Common myeloid progenitor, CD34-positive (primary cell): ENCODE results near the gene VAPA.
"Not testable (repeated sequence)": the region's sequence is repeated elsewhere in the genome, so short reads cannot be mapped to it uniquely, and the experiment has no call there.

Source experiments
- CTCF ChIA-PET: fragments of 350-600 bp; sonication (Branson Sonifier 250); formaldehyde crosslinking; loops from one replicate; lab custom pipeline; 2021; ENCODE audit warnings: antibody characterized with exemption; lab: Charles Lee
- POLR2A ChIA-PET: fragments of 350-600 bp; sonication (Branson Sonifier 250); formaldehyde crosslinking; loops from one replicate; lab custom pipeline; 2021; ENCODE audit warnings: antibody characterized with exemption; lab: Charles Lee
- DNase-seq, 3 donors: peaks; one replicate each; pipeline versions ENCODE4 v3.0.0 to v3.0.0-alpha.2; 2013
- H3K27ac ChIP-seq, 2 experiments: 1 replicate in 1 of 2; 2 replicates in 1 of 2; pipeline ENCODE4 v1.7.0; 2013; ENCODE audit warnings: inconsistent platforms in 2 of 2, low read length in 2 of 2, mild to moderate bottlenecking in 2 of 2, low read depth in 1 of 2, moderate library complexity in 1 of 2; ENCODE audit not compliant: severe bottlenecking in 2 of 2, insufficient read depth in 1 of 2, poor library complexity in 1 of 2
- H3K27me3 ChIP-seq, 5 experiments: replicated peaks in 2 of 5; 1 replicate in 3 of 5; 2 replicates in 2 of 5; pipeline versions ENCODE4 v1.6.1 to v1.7.0; 2013; ENCODE audit warnings: low read length in 4 of 5, mild to moderate bottlenecking in 2 of 5, moderate library complexity in 2 of 5, inconsistent platforms in 1 of 5; ENCODE audit not compliant: insufficient read depth in 5 of 5, control insufficient read depth in 4 of 5
- H3K36me3 ChIP-seq, 4 experiments: 1 replicate in 2 of 4; 2 replicates in 2 of 4; pipeline versions ENCODE4 v1.6.1 to v1.7.0; 2013; ENCODE audit warnings: low read length in 3 of 4, control low read depth in 1 of 4, mild to moderate bottlenecking in 1 of 4; ENCODE audit not compliant: control insufficient read depth in 4 of 4, insufficient read depth in 4 of 4
- H3K4me1 ChIP-seq, 4 experiments: 1 replicate in 3 of 4; 2 replicates in 1 of 4; pipeline versions ENCODE4 v1.6.1 to v1.7.1; 2013; ENCODE audit warnings: low read length in 3 of 4, mild to moderate bottlenecking in 3 of 4, control low read depth in 1 of 4, inconsistent platforms in 1 of 4, moderate library complexity in 1 of 4; ENCODE audit not compliant: control insufficient read depth in 4 of 4, insufficient read depth in 4 of 4; ENCODE audit errors: control extremely low read depth in 1 of 4
- H3K4me3 ChIP-seq, 7 experiments: 1 replicate in 4 of 7; 2 replicates in 3 of 7; pipeline versions ENCODE4 v1.5.1 to v1.7.0; 2013; ENCODE audit warnings: mild to moderate bottlenecking in 7 of 7, low read length in 6 of 7, moderate library complexity in 6 of 7, inconsistent platforms in 2 of 7, low read depth in 2 of 7, control low read depth in 1 of 7; ENCODE audit not compliant: insufficient read depth in 4 of 7, control insufficient read depth in 1 of 7; ENCODE audit errors: extremely low read depth in 1 of 7
- H3K9me3 ChIP-seq, 5 experiments: 1 replicate in 4 of 5; 2 replicates in 1 of 5; pipeline versions ENCODE4 v1.6.1 to v1.7.1; 2013; ENCODE audit warnings: low read length in 4 of 5, mild to moderate bottlenecking in 2 of 5, inconsistent platforms in 1 of 5, low read depth in 1 of 5, moderate library complexity in 1 of 5; ENCODE audit not compliant: control insufficient read depth in 4 of 5, insufficient read depth in 2 of 5; ENCODE audit errors: control extremely low read depth in 1 of 5
- WGBS: methylation state at CpG from one replicate; pipeline ENCODE4 v1.1.5; 2013; ENCODE audit not compliant: insufficient coverage; 5-methylcytosine and 5-hydroxymethylcytosine counted together

Gene VAPA

DNA sequence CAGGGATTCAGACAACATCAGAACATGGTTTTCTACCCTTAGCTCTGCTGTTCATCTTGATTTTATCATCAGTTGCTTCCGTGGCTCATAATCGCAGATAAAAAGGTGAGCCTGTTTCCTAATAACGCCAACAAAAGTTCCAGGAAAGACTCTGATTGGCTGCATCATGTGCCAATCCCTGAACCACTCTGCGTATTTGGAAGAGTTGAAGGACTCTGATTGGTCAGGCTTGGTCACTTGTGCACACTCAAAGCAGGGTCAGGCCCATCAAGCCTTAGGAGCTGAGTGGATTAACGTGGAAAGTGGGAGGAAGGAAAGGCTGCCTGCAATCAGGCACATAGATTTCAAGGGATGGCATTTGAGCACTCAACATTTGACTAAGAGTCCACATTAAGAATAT lies 16.7 kb upstream of the VAPA start:
- CTCF ChIA-PET: interaction anchor here (2.1 kb wide), 1 partner anchor 13 kb away, joined by 5 read pairs; no protein-coding TSS in a partner anchor
- Histone ChIP-seq H3K36me3 (no peaks in the 10 kb centered on the region), H3K27ac (no peak overlapping the region), H3K4me1 (peaks cover 0 to 8% (median 0%) of the 10 kb centered on the region in 4 experiments), H3K9me3 (no peaks in the 10 kb centered on the region), H3K4me3 (no peak overlapping the region), H3K27me3 (no peaks in the 10 kb centered on the region)
- WGBS: 98% methylated on average over 5 of the region's 5 CpGs
- POLR2A ChIA-PET: no interaction called here
- no peak for DNase-seq

DNA sequence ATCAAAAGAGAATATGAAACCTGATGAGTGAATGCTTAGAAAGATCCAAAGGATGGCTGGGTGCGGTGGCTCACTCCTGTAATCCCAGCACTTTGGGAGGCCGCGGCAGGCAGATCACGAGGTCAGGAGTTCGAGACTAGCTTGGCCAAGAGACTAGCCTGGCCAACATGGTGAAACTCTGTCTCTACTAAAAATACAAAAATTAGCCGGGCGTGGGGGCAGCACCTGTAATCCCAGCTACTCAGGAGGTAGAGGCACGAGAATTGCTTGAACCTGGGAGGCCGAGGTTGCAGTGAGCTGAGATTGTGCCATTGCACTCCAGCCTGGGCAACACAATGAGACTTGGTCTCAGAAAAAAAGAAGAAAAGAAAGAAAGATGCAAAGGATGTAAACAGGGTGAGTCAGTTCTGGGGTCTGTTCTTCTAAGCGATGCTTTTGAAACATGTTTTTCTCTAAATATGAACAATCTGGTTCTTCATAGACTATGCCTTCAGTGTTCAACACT lies 16.0 kb upstream of the VAPA start:
- CTCF ChIA-PET: interaction anchor here (2.1 kb wide), 1 partner anchor 13 kb away, joined by 5 read pairs; no protein-coding TSS in a partner anchor
- H3K4me3 ChIP-seq, H3K4me1 ChIP-seq, H3K36me3 ChIP-seq, H3K9me3 ChIP-seq, POLR2A ChIA-PET, DNase-seq, H3K27me3 ChIP-seq: not testable (repeated sequence)
- peak overlapping the region in 1 of 2 experiments; percentile 78 for H3K27ac ChIP-seq
- 96% methylated on average over 7 of the region's 10 CpGs for WGBS

DNA sequence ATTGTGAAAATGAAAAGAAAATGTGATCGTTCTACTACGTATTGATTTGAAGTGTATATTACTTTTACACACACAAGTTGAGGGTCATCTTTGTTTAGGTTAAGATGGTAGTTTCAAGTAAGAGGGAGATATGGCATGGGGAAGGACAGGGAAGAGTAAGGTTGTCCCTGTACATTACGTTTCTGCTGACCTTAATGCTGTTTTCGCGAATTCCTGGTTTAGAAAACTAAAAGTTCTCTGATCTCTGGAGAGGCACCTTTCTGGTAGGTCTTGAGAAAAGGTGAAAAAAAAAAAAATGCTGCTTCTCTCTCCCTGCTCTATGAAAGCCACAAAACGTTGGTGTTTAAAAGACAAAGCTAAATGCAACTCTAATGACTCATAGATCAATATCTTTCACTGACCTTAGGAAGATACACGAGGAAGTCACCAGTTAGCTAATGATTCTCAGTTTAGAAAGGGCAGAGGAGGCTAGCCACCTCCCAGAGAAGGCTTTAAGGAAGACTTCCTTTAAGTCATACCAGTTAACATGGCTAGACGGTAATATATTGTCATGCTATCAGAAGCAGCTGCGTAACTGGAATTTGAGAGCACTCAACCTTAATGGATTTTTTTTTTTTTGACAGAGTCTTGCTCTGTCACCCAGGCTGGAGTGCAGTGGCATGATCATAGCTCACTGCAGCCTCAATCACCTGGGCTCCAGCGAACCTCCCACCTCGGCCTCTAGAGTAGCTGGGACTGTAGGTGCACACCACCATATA lies 14.8 kb upstream of the VAPA start:
- H3K9me3 ChIP-seq: no peaks in the 10 kb centered on the region
- WGBS: 98% methylated on average over 5 of the region's 11 CpGs
- CTCF ChIA-PET: interaction anchor here (1.0 to 2.1 kb wide), 2 partner anchors 15 to 57 kb away, joined by 4 to 5 read pairs; no protein-coding TSS in a partner anchor
- no peaks in the 10 kb centered on the region for H3K27me3 ChIP-seq
- no peaks in the 10 kb centered on the region for H3K36me3 ChIP-seq
- peak overlapping the region in 1 of 2 experiments; percentile 78 for H3K27ac ChIP-seq
- H3K4me1 ChIP-seq: peaks cover 0 to 8% (median 0%) of the 10 kb centered on the region in 4 experiments
- DNase-seq: peak in 2 of 3 donors; percentile 33 to 50
- POLR2A ChIA-PET: no interaction called here
- no peak overlapping the region for H3K4me3 ChIP-seq

- no CpG with 5 or more reads among the region's 1 CpG for WGBS
- H3K4me1 ChIP-seq, POLR2A ChIA-PET, H3K9me3 ChIP-seq, H3K4me3 ChIP-seq, H3K36me3 ChIP-seq, DNase-seq, H3K27me3 ChIP-seq: not testable (repeated sequence)
- H3K27ac ChIP-seq: peak overlapping the region in 1 of 2 experiments; percentile 78
- CTCF ChIA-PET: interaction anchor here (1.0 kb wide), 1 partner anchor 58 kb away, joined by 4 read pairs; no protein-coding TSS in a partner anchor
These were observed 14.3 kb upstream of the VAPA start for GRCh38 chr18:9899550-9899930.

- 100% methylated on average over 4 of the region's 7 CpGs for WGBS
- no peaks in the 10 kb centered on the region for H3K9me3 ChIP-seq
- POLR2A ChIA-PET: no interaction called here
- DNase-seq: no peak
- peaks cover 0 to 11% (median 0%) of the 10 kb centered on the region in 4 experiments for H3K4me1 ChIP-seq
- no peak overlapping the region for H3K27ac ChIP-seq
- CTCF ChIA-PET: no interaction called here
- H3K27me3 ChIP-seq: no peaks in the 10 kb centered on the region
- no peaks in the 10 kb centered on the region for H3K36me3 ChIP-seq
- H3K4me3 ChIP-seq: no peak overlapping the region
These were observed 13.1 kb upstream of the VAPA start for GRCh38 chr18:9900699-9901098.

GRCh38 chr18:9901377-9901776 lies 12.4 kb upstream of the VAPA start:
- POLR2A ChIA-PET: no interaction called here
- DNase-seq: no peak
- Histone ChIP-seq H3K9me3 (no peaks in the 10 kb centered on the region), H3K27ac (no peak overlapping the region), H3K4me3 (no peak overlapping the region), H3K27me3 (no peaks in the 10 kb centered on the region), H3K4me1 (peaks cover 0 to 17% (median 0%) of the 10 kb centered on the region in 4 experiments), H3K36me3 (no peaks in the 10 kb centered on the region)
- WGBS: no CpG with 5 or more reads among the region's 3 CpGs
- CTCF ChIA-PET: no interaction called here

GRCh38 chr18:9902264-9902663 lies 11.6 kb upstream of the VAPA start:
- H3K27ac ChIP-seq, DNase-seq, H3K4me3 ChIP-seq, CTCF ChIA-PET, H3K36me3 ChIP-seq, H3K27me3 ChIP-seq, H3K9me3 ChIP-seq, POLR2A ChIA-PET: not testable (repeated sequence)
- 87% methylated on average over 8 of the region's 14 CpGs for WGBS
- H3K4me1 ChIP-seq: peaks cover 0 to 24% (median 0%) of the 10 kb centered on the region in 4 experiments
